Breast epithelium (tissue), 4 donors: ENCODE measurements around the gene ST7. TPM values are rescaled to one million over a fixed set of nuclear protein-coding genes. Genes with fewer than 3 reads are reported as not detected.

ENCODE experiments used
- DNase-seq, 2 donors: peaks; one replicate each; pipeline ENCODE4 v3.0.0-alpha.2; 2019; ENCODE audit warnings: low spot score in 2 of 2
- H3K27ac ChIP-seq, 2 donors: fragments of 200-600 bp; sonication (generic) in 1 of 2; one replicate each; pipeline ENCODE4 v1.5.1; 2016 to 2019; ENCODE audit warnings: mild to moderate bottlenecking in 1 of 2
- H3K27me3 ChIP-seq, 2 donors: fragments of 200-600 bp; sonication (generic) in 1 of 2; one replicate each; pipeline versions ENCODE4 v1.5.1 to v1.6.0; 2017 to 2019; ENCODE audit warnings: control low read depth in 1 of 2, mild to moderate bottlenecking in 1 of 2
- H3K36me3 ChIP-seq: fragments of 200-600 bp; one replicate; pipeline ENCODE4 v1.5.1; 2019
- H3K4me1 ChIP-seq, 2 donors: fragments of 200-600 bp; sonication (generic); one replicate each; pipeline ENCODE4 v1.5.1; 2016 to 2019; ENCODE audit warnings: control low read depth in 1 of 2
- H3K4me3 ChIP-seq, 3 donors: fragments of 200-600 bp; sonication (generic); 1 replicate in 2 of 3; 2 replicates in 1 of 3; pipeline ENCODE4 v1.5.1; 2016 to 2019; ENCODE audit warnings: mild to moderate bottlenecking in 3 of 3, moderate library complexity in 2 of 3
- H3K9me3 ChIP-seq, 2 donors: fragments of 200-600 bp; sonication (generic) in 1 of 2; one replicate each; pipeline ENCODE4 v1.5.1; 2016 to 2019; ENCODE audit warnings: control low read depth in 1 of 2
- POLR2A ChIP-seq: fragments of 450-650 bp; IDR thresholded peaks from one replicate; pipeline ENCODE4 v1.6.1; 2016; ENCODE audit warnings: antibody characterized with exemption, mild to moderate bottlenecking, moderate library complexity
- POLR2AphosphoS5 ChIP-seq, 3 donors: sonication (generic); formaldehyde crosslinking; IDR thresholded peaks; one replicate each; pipeline ENCODE4 v1.6.1; 2017; ENCODE audit warnings: antibody characterized with exemption in 3 of 3
- intact Hi-C: fragments of 100-400 bp; cut with DNase I; formaldehyde crosslinking; loops from one replicate; pipeline ENCODE4 v1.15.1; 2023; ENCODE audit warnings: low total_unique reads
- total RNA-seq, 3 donors: library from RNA; depleted of rRNA; stranded (reverse); fragments of >200 nt; gene quantifications; one replicate each; pipeline ENCODE4 v1.1.0, GENCODE V29; 2016
- TF ChIP-seq, protein P1 (sequence below), 3 donors: fragments of 450-650 bp; IDR thresholded peaks; one replicate each; pipeline ENCODE4 v1.5.1; 2016 to 2017; ENCODE audit warnings: antibody characterized with exemption in 3 of 3, mild to moderate bottlenecking in 3 of 3, moderate library complexity in 3 of 3

Gene ST7
- total RNA-seq, 3 donors from 2014 or later, result 24.3 to 41.4 (median 27.5) TPM

DNA sequence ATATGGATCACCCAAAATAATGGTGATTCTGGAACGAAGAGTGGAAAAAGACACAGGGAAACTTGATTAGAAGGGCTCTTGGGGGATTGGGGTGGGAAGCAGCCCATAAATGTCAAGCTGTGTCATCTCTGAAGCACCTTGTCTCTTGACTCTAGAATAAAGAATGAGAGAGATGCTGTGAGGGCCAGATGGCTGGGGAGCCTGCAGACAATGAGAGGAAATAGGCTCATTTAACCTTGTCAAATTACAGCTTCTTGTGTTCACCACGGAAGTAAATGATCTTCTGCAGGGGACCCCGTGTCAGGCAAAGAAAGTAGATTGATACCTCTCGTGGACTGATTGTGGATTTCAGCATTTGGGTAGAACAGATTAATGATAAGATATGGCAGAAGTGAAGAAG is 159.3 kb downstream of the ST7 start:
- no peak for TF ChIP-seq POLR2AphosphoS5 (IDR thresholded peaks at IDR 0.05)
- TF ChIP-seq POLR2A, result no peak
- TF ChIP-seq, protein P1, sequence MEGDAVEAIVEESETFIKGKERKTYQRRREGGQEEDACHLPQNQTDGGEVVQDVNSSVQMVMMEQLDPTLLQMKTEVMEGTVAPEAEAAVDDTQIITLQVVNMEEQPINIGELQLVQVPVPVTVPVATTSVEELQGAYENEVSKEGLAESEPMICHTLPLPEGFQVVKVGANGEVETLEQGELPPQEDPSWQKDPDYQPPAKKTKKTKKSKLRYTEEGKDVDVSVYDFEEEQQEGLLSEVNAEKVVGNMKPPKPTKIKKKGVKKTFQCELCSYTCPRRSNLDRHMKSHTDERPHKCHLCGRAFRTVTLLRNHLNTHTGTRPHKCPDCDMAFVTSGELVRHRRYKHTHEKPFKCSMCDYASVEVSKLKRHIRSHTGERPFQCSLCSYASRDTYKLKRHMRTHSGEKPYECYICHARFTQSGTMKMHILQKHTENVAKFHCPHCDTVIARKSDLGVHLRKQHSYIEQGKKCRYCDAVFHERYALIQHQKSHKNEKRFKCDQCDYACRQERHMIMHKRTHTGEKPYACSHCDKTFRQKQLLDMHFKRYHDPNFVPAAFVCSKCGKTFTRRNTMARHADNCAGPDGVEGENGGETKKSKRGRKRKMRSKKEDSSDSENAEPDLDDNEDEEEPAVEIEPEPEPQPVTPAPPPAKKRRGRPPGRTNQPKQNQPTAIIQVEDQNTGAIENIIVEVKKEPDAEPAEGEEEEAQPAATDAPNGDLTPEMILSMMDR (IDR thresholded peaks at IDR 0.05), result no peak
- intact Hi-C loops, result no loop called here
- no peak for DNase-seq
- Histone ChIP-seq H3K4me3 (no peak overlapping the region), H3K4me1 (no peaks in the 10 kb centered on the region), H3K27ac (no peak overlapping the region), H3K9me3 (no peaks in the 10 kb centered on the region), H3K27me3 (no peaks in the 10 kb centered on the region), H3K36me3 (no peaks in the 10 kb centered on the region)

DNA sequence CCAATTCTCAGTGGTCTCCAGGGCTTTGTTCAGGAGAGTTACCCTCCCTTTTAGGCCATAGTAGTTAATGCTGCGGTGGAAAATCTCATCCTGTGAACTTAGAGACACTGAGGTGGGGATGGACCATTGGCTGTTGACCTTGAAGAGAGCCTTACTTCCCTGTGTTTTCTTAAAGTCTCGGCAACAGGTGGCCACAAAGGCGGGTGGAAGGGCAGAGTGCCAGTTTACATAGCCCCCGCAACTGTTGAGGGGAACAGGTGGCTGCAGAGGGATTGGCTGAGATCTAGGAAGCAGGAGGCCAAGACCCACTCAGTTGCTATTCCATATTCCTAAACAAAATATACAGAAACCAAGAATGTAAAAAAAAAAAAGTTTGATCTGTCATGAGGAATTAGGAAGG is 160.6 kb downstream of the ST7 start:
- no peak overlapping the region for H3K27ac ChIP-seq
- H3K4me3 ChIP-seq, result no peak overlapping the region
- intact Hi-C loops, result no loop called here
- TF ChIP-seq, protein P1 (IDR thresholded peaks at IDR 0.05), result no peak
- TF ChIP-seq POLR2AphosphoS5 (IDR thresholded peaks at IDR 0.05) (no peak), POLR2A (no peak)
- H3K4me1 ChIP-seq, result no peaks in the 10 kb centered on the region
- DNase-seq, result no peak
- no peaks in the 10 kb centered on the region for H3K27me3 ChIP-seq
- no peaks in the 10 kb centered on the region for H3K36me3 ChIP-seq
- H3K9me3 ChIP-seq, result no peaks in the 10 kb centered on the region

DNA sequence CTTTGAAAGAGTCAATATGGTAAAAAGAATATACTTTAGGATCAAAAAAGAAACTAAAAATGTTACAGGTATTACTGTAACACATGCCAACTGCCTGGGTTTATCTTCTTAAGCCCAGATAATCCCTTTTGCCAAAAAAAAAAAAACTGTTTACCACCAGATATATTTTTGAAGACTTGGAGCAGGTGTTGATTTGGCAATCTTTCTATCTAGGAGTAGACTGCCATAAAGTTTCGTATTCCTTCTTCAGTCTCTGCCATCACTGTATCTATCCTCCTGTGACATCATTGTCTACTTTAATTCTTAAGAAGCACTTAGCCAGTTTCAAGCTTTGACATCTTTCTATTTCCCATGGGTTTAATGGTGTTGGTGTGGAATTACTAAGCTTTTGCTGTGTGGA is 161.0 kb downstream of the ST7 start:
- Histone ChIP-seq H3K4me3 (no peak overlapping the region), H3K27me3 (no peaks in the 10 kb centered on the region), H3K27ac (no peak overlapping the region), H3K4me1 (no peaks in the 10 kb centered on the region), H3K36me3 (no peaks in the 10 kb centered on the region), H3K9me3 (no peaks in the 10 kb centered on the region)
- intact Hi-C loops, result no loop called here
- TF ChIP-seq POLR2AphosphoS5 (IDR thresholded peaks at IDR 0.05), result no peak
- TF ChIP-seq POLR2A, result no peak
- TF ChIP-seq, protein P1 (IDR thresholded peaks at IDR 0.05), result no peak
- no peak for DNase-seq

DNA sequence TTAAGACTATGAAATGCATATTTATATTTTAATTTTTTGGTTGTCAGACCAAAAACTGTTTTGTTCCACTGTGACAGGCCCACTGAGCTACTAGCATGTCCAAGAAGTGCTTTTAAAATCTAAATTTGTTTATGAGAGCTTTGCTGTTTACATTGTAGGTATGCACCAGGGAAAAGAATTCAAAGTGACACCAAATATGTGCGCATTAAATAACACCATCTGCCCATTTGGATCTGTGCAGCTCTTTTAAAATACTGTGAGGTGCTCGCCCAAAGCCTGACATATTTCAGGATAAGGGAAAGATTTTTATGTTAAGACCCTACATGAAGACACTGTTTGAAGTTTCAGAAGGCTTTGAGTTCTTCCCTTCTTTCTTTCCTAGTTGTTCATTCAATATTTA is 162.9 kb downstream of the ST7 start:
- intact Hi-C loops, result no loop called here
- no peak overlapping the region for H3K27ac ChIP-seq
- no peak overlapping the region for H3K4me3 ChIP-seq
- no peak for DNase-seq
- H3K9me3 ChIP-seq, result no peaks in the 10 kb centered on the region
- H3K36me3 ChIP-seq, result no peaks in the 10 kb centered on the region
- no peaks in the 10 kb centered on the region for H3K27me3 ChIP-seq
- H3K4me1 ChIP-seq, result no peaks in the 10 kb centered on the region
- TF ChIP-seq POLR2AphosphoS5 (IDR thresholded peaks at IDR 0.05), result no peak

DNA sequence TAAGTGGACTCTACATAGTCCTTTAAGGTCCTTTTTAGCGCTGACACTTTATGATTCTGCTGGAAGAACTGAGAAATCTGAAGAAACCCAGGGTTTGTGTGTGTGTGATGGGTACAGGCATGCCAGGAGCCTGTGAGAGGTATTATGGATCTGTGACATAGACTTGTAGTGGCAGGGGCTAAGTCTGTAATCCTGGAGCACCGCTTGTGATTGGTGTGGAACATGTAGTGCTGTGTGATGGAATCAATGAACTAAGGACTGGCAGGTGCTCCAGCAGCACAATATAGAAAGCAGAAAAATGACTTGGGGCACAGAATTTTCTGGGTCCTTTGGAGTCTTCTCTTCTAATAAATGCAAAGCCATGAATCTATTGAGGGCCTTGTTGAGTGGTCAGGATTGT is 163.9 kb downstream of the ST7 start:
- Histone ChIP-seq H3K27ac (no peak overlapping the region), H3K36me3 (no peaks in the 10 kb centered on the region), H3K4me3 (no peak overlapping the region), H3K4me1 (no peaks in the 10 kb centered on the region), H3K9me3 (no peaks in the 10 kb centered on the region), H3K27me3 (no peaks in the 10 kb centered on the region)
- intact Hi-C loops, result no loop called here
- TF ChIP-seq POLR2A (no peak), POLR2AphosphoS5 (IDR thresholded peaks at IDR 0.05) (no peak)
- TF ChIP-seq, protein P1 (IDR thresholded peaks at IDR 0.05), result no peak
- DNase-seq, result no peak

DNA sequence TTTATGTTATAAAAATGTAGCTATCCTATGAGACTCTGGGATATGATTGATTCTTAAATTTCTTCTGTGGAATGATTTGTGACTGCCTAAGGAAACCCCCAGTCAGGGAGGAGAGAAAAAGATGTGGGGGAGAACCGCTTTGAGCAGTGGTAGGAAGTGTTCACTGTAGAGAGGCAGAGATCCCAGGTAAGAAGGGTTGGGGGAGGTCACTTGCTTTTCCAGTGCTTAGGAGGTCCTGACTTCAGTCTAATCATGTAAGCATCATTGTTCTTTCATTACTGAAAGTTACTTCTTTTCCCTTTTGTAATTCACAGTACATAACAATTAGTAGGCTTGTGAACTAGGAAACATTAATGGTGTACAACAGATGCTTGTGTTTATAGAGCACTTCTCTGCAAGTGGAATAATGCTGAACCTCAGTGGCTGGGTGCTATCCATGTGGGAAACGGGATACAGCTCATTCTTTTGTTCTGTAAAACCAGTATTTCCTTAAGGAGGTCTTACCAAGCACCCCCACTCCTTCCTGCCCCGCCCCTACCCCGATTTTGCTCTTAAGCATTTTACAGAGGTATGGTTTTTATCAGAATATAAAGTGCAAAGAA is 165.4 kb downstream of the ST7 start:
- Histone ChIP-seq H3K4me3 (no peak overlapping the region), H3K27ac (no peak overlapping the region), H3K9me3 (no peaks in the 10 kb centered on the region), H3K27me3 (no peaks in the 10 kb centered on the region), H3K36me3 (no peaks in the 10 kb centered on the region), H3K4me1 (no peaks in the 10 kb centered on the region)
- TF ChIP-seq POLR2AphosphoS5 (IDR thresholded peaks at IDR 0.05), result no peak
- TF ChIP-seq, protein P1 (IDR thresholded peaks at IDR 0.05), result no peak
- TF ChIP-seq POLR2A, result no peak
- no peak for DNase-seq
- intact Hi-C loops, result no loop called here
